C4-2B (cell line): ENCODE measurements around the gene CCDC8.

Source experiments
- ZFX ChIP-seq: fragments of 450-650 bp; IDR thresholded peaks from 2 replicates; pipeline ENCODE4 v1.6.1; 2017
- TF ChIP-seq, protein P1 (sequence below): fragments of 450-650 bp; conservative IDR thresholded peaks from 2 replicates; pipeline ENCODE4 v1.5.1; 2017; ENCODE audit warnings: mild to moderate bottlenecking

DNA sequence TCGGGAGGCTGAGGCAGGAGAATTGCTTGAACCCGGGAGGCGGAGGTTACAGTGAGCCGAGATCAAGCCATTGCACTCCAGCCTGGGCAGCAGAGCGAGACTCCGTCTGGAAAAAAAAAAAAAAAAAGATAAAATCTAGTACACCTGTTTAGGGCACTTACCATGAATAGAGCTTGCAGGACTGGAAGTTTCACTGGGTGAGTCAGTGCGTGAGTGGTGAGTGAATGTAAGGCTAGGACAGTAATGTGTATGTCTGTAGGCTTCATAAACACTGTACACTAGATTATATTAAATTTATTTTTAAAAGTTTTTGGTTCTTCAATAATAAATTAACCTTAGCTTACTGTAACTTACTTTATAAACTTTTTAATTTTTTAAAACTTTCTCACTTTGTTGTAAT is 43.5 kb downstream of the CCDC8 start:
- TF ChIP-seq, protein P1, sequence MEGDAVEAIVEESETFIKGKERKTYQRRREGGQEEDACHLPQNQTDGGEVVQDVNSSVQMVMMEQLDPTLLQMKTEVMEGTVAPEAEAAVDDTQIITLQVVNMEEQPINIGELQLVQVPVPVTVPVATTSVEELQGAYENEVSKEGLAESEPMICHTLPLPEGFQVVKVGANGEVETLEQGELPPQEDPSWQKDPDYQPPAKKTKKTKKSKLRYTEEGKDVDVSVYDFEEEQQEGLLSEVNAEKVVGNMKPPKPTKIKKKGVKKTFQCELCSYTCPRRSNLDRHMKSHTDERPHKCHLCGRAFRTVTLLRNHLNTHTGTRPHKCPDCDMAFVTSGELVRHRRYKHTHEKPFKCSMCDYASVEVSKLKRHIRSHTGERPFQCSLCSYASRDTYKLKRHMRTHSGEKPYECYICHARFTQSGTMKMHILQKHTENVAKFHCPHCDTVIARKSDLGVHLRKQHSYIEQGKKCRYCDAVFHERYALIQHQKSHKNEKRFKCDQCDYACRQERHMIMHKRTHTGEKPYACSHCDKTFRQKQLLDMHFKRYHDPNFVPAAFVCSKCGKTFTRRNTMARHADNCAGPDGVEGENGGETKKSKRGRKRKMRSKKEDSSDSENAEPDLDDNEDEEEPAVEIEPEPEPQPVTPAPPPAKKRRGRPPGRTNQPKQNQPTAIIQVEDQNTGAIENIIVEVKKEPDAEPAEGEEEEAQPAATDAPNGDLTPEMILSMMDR = no peak
- TF ChIP-seq ZFX = no peak
